ENCODE results near the gene TGFBR2. TPM values are rescaled to one million over a fixed set of nuclear protein-coding genes. Genes with fewer than 3 reads are reported as not detected.

The TGFBR2 gene
- total RNA-seq, 2 experiments from 2014 or later: 45.5 to 46.6 TPM

DNA sequence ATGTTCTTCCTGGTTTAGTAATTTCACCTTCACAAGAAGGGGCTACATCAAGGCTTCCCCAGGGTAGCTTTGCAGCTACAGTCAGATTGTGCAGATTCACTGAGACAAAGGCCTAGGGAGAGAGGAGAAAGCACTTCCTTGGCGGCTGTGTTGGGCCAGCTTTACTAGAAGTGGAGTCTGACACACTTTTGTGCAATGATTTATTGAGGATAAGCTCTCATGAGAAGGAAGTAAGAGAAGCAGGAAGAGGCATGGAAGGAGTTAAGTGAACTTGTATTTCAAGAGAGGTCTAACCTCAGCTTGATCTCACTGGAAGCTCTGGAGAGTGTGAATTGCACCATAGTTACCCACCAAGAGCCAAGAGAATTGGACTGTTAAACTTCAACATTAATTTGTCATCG is 78.9 kb downstream of the TGFBR2 start:
- Mint-ChIP-seq H3K27ac (peak overlapping the region; percentile 93), H3K36me3 (ENCODE audit: low read depth) (peaks cover 83% of the 10 kb centered on the region), H3K27me3 (no peaks in the 10 kb centered on the region), H3K9me3 (ENCODE audit: low read depth) (no peaks in the 10 kb centered on the region), H3K4me1 (peaks cover 99% of the 10 kb centered on the region), H3K4me3 (no peak overlapping the region)
- DNase-seq (peak; percentile 35), ATAC-seq (peak; percentile 63)
- POLR2A ChIA-PET: interaction anchor here (0.6 to 1.6 kb wide), 5 partner anchors 22 to 401 kb away, joined by 3 to 5 read pairs (median 3); partner anchors contain the start of gene TGFBR2
- intact Hi-C loops (cut with DNase I, micrococcal nuclease): loop anchor here in 1 of 2 experiments (5.0 kb wide), 1 partner anchor 62 kb away; no protein-coding TSS in a partner anchor
- CTCF ChIA-PET: interaction anchor here (0.5 to 2.9 kb wide), 9 partner anchors 8 to 172 kb away, joined by 3 to 13 read pairs (median 4); no protein-coding TSS in a partner anchor

DNA sequence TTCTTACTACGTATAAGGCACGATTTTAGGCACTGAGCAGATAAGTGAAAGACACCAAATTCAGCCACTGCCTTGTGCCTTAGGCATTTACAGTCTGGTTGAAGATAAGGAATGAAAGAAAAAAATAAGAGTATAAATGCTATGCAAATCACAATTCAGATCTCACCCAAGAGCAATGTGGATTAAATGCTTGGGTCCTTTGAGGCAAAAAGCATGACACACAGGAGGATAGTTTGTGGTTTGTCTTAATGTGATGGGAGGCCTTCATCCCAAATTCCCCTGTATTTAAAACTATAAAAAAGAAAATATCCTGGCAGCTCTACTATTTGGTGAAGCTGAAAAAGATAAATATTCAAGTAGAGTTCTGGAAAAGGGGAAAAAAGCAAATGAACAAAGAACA is 79.8 kb downstream of the TGFBR2 start:
- Mint-ChIP-seq H3K27ac (peak overlapping the region; percentile 93), H3K4me3 (no peak overlapping the region), H3K36me3 (ENCODE audit: low read depth) (peaks cover 82% of the 10 kb centered on the region), H3K9me3 (ENCODE audit: low read depth) (no peaks in the 10 kb centered on the region), H3K4me1 (peaks cover 98% of the 10 kb centered on the region), H3K27me3 (no peaks in the 10 kb centered on the region)
- POLR2A ChIA-PET: interaction anchor here (1.6 kb wide), 1 partner anchor 28 kb away, joined by 5 read pairs; no protein-coding TSS in a partner anchor
- DNase-seq: no peak
- CTCF ChIA-PET: interaction anchor here (1.0 to 2.9 kb wide), 4 partner anchors 21 to 173 kb away, joined by 3 to 11 read pairs (median 4); no protein-coding TSS in a partner anchor
- ATAC-seq: no peak
- intact Hi-C loops (cut with DNase I, micrococcal nuclease): loop anchor here in 1 of 2 experiments (5.0 kb wide), 1 partner anchor 61 kb away; no protein-coding TSS in a partner anchor

DNA sequence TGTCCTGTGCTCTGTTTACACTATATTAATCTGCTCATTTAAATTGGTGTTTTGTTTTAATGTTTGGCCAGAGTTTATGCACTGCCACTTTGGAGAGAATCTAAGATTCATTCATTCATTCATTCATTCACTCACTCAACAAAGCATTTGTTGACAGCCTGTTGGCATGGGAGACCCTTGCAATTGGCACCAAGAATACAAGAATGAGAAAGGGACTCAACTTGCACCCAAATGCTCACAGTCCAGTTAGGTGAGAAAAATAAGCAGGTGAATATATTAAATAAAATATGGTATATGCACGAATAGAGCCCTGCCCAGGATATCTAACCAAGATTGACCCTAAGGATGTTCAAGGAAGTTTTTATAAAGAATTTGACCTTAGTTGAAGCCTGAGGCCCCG is 80.4 kb downstream of the TGFBR2 start:
- ATAC-seq: no peak
- intact Hi-C loops (cut with DNase I, micrococcal nuclease): loop anchor here in 1 of 2 experiments (5.0 kb wide), 1 partner anchor 61 kb away; no protein-coding TSS in a partner anchor
- Mint-ChIP-seq H3K27me3 (no peaks in the 10 kb centered on the region), H3K36me3 (ENCODE audit: low read depth) (peaks cover 76% of the 10 kb centered on the region), H3K9me3 (ENCODE audit: low read depth) (no peaks in the 10 kb centered on the region), H3K27ac (peak overlapping the region; percentile 71), H3K4me1 (peaks cover 92% of the 10 kb centered on the region), H3K4me3 (no peak overlapping the region)
- ChIA-PET CTCF (interaction anchor here (2.9 kb wide), 1 partner anchor 22 kb away, joined by 11 read pairs; no protein-coding TSS in a partner anchor), POLR2A (no interaction called here)
- no peak for DNase-seq

DNA sequence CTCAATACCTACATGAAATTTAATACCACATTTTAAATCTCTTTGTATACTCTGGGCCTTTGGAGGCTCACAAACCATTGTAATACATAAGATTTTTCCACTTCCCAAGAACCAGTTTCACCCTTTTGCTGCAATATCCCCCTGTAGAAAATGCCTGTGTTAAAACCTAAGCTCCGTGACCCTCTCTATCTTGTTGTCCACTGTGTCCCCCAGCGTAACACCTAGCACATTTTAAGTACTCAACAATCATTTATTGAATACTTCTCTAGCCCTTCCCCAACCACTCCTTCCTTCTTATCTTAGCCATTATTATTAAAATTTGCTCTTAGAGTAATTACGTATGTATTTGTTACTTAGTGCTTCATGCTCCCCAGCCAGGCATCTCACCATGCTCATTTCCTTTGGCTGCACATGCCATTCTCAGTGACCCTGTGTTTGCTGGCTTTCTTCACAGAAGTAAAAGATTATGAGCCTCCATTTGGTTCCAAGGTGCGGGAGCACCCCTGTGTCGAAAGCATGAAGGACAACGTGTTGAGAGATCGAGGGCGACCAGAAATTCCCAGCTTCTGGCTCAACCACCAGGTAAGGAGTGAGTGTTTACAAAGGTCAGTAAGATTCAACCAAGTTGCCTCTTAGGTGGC is 81.6 kb downstream of the TGFBR2 start:
- ChIA-PET POLR2A (no interaction called here), CTCF (interaction anchor here (0.5 to 1.6 kb wide), 5 partner anchors 10 to 645 kb away, joined by 3 to 5 read pairs (median 4); no protein-coding TSS in a partner anchor)
- Mint-ChIP-seq H3K4me3 (no peak overlapping the region), H3K27ac (peak overlapping the region; percentile 11), H3K4me1 (peaks cover 90% of the 10 kb centered on the region), H3K27me3 (no peaks in the 10 kb centered on the region), H3K9me3 (ENCODE audit: low read depth) (no peaks in the 10 kb centered on the region), H3K36me3 (ENCODE audit: low read depth) (peaks cover 76% of the 10 kb centered on the region)
- intact Hi-C loops (cut with DNase I, micrococcal nuclease): loop anchor here in 1 of 2 experiments (5.0 kb wide), 1 partner anchor 59 kb away; no protein-coding TSS in a partner anchor
- ATAC-seq: no peak
- no peak for DNase-seq

DNA sequence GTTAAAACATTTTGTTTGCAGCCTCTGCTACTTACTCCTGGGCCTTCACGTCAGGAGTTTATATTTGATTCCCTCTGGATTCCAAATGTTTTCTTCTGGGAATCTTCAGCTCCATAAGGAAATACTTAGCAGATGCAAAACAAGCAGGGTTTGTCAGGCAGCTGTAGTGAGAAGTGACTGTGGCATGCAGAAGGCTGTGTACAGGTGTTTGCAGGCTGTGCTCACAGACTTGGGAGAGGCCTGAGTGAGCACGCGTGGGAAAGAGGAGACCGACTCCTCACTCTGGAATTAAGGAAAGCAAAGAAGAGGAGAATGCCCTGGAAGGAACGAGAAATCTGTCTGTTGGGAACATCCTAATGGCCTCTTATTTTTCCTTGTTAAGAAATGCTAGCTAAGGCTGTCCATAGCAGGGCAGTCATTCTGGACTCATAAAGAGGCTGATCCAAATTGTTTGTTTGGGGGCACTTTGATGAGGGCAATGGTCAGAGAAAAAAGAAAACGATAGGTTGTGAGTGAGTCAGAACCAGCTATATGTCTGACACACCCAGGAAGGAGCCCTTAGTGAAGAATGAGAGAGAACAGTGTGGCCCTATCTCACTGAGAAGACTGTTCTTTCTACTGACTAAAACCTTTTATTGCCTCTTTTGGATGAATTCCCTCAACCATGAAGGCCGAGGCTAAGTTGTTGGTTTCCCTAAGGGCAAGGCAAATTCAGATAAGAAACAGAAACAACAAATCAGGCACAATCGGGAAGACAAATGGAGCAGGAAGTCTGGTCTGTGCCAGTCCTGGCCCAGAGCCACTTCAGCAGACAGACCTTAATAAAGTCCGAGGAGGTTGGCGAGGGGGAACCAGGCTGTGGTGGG is 82.6 kb downstream of the TGFBR2 start:
- Mint-ChIP-seq H3K27me3 (no peaks in the 10 kb centered on the region), H3K4me1 (peaks cover 85% of the 10 kb centered on the region), H3K36me3 (ENCODE audit: low read depth) (peaks cover 73% of the 10 kb centered on the region), H3K4me3 (no peak overlapping the region), H3K9me3 (ENCODE audit: low read depth) (no peaks in the 10 kb centered on the region), H3K27ac (peak overlapping the region; percentile 93)
- intact Hi-C loops (cut with DNase I, micrococcal nuclease): loop anchor here in 1 of 2 experiments (5.0 kb wide), 1 partner anchor 58 kb away; no protein-coding TSS in a partner anchor
- no peak for DNase-seq
- POLR2A ChIA-PET: interaction anchor here (0.6 kb wide), 1 partner anchor 20 kb away, joined by 3 read pairs; no protein-coding TSS in a partner anchor
- CTCF ChIA-PET: interaction anchor here (0.5 to 1.6 kb wide), 6 partner anchors 13 to 646 kb away, joined by 3 to 7 read pairs (median 4); no protein-coding TSS in a partner anchor
- ATAC-seq: peak; percentile 63

DNA sequence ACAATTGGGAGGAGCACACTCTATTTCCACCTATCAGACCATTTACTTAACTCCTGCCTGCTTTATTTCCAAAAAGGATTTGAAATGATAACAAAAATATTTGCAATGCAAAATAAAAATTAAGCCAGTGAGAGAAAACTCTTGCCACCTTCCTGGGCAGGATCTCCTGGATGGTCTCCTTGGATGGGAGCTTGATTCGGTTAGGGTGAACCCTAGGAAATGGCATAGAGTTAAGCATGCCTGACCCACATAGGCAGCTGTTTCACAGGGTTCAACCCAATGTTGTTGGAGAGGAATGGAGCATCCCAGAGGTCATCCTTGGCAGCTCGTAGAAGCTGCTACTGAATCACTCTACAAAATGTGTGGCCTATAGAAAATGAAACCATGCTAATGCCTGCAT is 83.8 kb downstream of the TGFBR2 start:
- H3K9me3 Mint-ChIP-seq (ENCODE audit: low read depth): no peaks in the 10 kb centered on the region
- intact Hi-C loops (cut with DNase I, micrococcal nuclease): loop anchor here (5.0 kb wide), 2 partner anchors 483 to 493 kb away; no protein-coding TSS in a partner anchor
- H3K27ac Mint-ChIP-seq: peak overlapping the region; percentile 19
- H3K36me3 Mint-ChIP-seq (ENCODE audit: low read depth): peaks cover 75% of the 10 kb centered on the region
- H3K4me3 Mint-ChIP-seq: no peak overlapping the region
- ChIA-PET CTCF (interaction anchor here (1.6 kb wide), 1 partner anchor 23 kb away, joined by 7 read pairs; no protein-coding TSS in a partner anchor), POLR2A (no interaction called here)
- ATAC-seq: no peak
- no peaks in the 10 kb centered on the region for H3K27me3 Mint-ChIP-seq
- H3K4me1 Mint-ChIP-seq: peaks cover 81% of the 10 kb centered on the region
- DNase-seq: no peak

DNA sequence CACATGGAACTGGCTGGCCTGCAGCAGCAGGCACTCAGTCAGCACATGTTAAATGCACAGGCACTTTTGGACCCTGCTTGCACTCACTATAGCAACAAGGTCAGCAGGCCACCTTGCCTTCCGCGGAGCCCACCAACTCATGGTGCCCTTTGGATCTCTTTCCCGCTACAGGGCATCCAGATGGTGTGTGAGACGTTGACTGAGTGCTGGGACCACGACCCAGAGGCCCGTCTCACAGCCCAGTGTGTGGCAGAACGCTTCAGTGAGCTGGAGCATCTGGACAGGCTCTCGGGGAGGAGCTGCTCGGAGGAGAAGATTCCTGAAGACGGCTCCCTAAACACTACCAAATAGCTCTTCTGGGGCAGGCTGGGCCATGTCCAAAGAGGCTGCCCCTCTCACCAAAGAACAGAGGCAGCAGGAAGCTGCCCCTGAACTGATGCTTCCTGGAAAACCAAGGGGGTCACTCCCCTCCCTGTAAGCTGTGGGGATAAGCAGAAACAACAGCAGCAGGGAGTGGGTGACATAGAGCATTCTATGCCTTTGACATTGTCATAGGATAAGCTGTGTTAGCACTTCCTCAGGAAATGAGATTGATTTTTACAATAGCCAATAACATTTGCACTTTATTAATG is 85.0 kb downstream of the TGFBR2 start:
- intact Hi-C loops (cut with DNase I, micrococcal nuclease): loop anchor here (5.0 kb wide), 2 partner anchors 484 to 494 kb away; no protein-coding TSS in a partner anchor
- CTCF ChIA-PET: interaction anchor here (0.6 to 3.8 kb wide), 7 partner anchors 9 to 494 kb away, joined by 3 to 23 read pairs (median 4); no protein-coding TSS in a partner anchor
- H3K27ac Mint-ChIP-seq: peak overlapping the region; percentile 19
- H3K4me3 Mint-ChIP-seq: no peak overlapping the region
- H3K4me1 Mint-ChIP-seq: peaks cover 73% of the 10 kb centered on the region
- no peaks in the 10 kb centered on the region for H3K27me3 Mint-ChIP-seq
- POLR2A ChIA-PET: interaction anchor here (1.0 kb wide), 1 partner anchor 34 kb away, joined by 3 read pairs; no protein-coding TSS in a partner anchor
- H3K9me3 Mint-ChIP-seq (ENCODE audit: low read depth): no peaks in the 10 kb centered on the region
- DNase-seq (no peak), ATAC-seq (no peak)
- peaks cover 78% of the 10 kb centered on the region for H3K36me3 Mint-ChIP-seq (ENCODE audit: low read depth)

DNA sequence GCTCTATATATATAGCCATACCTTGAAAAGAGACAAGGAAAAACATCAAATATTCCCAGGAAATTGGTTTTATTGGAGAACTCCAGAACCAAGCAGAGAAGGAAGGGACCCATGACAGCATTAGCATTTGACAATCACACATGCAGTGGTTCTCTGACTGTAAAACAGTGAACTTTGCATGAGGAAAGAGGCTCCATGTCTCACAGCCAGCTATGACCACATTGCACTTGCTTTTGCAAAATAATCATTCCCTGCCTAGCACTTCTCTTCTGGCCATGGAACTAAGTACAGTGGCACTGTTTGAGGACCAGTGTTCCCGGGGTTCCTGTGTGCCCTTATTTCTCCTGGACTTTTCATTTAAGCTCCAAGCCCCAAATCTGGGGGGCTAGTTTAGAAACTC is 85.5 kb downstream of the TGFBR2 start:
- no peaks in the 10 kb centered on the region for H3K9me3 Mint-ChIP-seq (ENCODE audit: low read depth)
- H3K27me3 Mint-ChIP-seq: no peaks in the 10 kb centered on the region
- H3K4me1 Mint-ChIP-seq: peaks cover 72% of the 10 kb centered on the region
- H3K4me3 Mint-ChIP-seq: no peak overlapping the region
- DNase-seq (no peak), ATAC-seq (no peak)
- CTCF ChIA-PET: interaction anchor here (0.6 to 3.8 kb wide), 7 partner anchors 9 to 494 kb away, joined by 3 to 23 read pairs (median 5); no protein-coding TSS in a partner anchor
- intact Hi-C loops (cut with DNase I, micrococcal nuclease): loop anchor here (2.0 to 5.0 kb wide), 6 partner anchors 85 to 651 kb away; partner anchors contain the start of gene TGFBR2 (in 1 of the 2)
- peaks cover 78% of the 10 kb centered on the region for H3K36me3 Mint-ChIP-seq (ENCODE audit: low read depth)
- H3K27ac Mint-ChIP-seq: peak overlapping the region; percentile 72
- POLR2A ChIA-PET: interaction anchor here (1.0 kb wide), 1 partner anchor 34 kb away, joined by 3 read pairs; no protein-coding TSS in a partner anchor

DNA sequence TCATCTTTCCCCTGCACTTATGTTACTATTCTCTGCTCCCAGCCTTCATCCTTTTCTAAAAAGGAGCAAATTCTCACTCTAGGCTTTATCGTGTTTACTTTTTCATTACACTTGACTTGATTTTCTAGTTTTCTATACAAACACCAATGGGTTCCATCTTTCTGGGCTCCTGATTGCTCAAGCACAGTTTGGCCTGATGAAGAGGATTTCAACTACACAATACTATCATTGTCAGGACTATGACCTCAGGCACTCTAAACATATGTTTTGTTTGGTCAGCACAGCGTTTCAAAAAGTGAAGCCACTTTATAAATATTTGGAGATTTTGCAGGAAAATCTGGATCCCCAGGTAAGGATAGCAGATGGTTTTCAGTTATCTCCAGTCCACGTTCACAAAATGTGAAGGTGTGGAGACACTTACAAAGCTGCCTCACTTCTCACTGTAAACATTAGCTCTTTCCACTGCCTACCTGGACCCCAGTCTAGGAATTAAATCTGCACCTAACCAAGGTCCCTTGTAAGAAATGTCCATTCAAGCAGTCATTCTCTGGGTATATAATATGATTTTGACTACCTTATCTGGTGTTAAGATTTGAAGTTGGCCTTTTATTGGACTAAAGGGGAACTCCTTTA is 86.2 kb downstream of the TGFBR2 start:
- ATAC-seq: no peak
- intact Hi-C loops (cut with DNase I, micrococcal nuclease): loop anchor here (1.0 to 5.0 kb wide), 7 partner anchors 86 to 652 kb away; partner anchors contain the start of gene TGFBR2 (in 1 of the 2)
- POLR2A ChIA-PET: interaction anchor here (0.9 to 1.0 kb wide), 2 partner anchors 35 to 215 kb away, joined by 3 to 4 read pairs; no protein-coding TSS in a partner anchor
- Mint-ChIP-seq H3K4me1 (peaks cover 71% of the 10 kb centered on the region), H3K27me3 (no peaks in the 10 kb centered on the region), H3K36me3 (ENCODE audit: low read depth) (peaks cover 78% of the 10 kb centered on the region), H3K4me3 (no peak overlapping the region), H3K27ac (peak overlapping the region; percentile 72), H3K9me3 (ENCODE audit: low read depth) (no peaks in the 10 kb centered on the region)
- DNase-seq: no peak
- CTCF ChIA-PET: interaction anchor here (0.6 to 3.8 kb wide), 33 partner anchors 8 to 1192 kb away, joined by 3 to 23 read pairs (median 4); partner anchors contain the start of gene TGFBR2

Data from activated CD4-positive, alpha-beta T cell treated with anti-CD3 and anti-CD28 coated beads for 36 hours (primary cell).